HG02763 (cell line): ENCODE data around the gene TNFAIP8L2.
"Not testable (repeated sequence)": the region's sequence is repeated elsewhere in the genome, so short reads cannot be mapped to it uniquely, and the experiment has no call there.

Source experiments
- ATAC-seq: cut with Tn5 transposase; IDR thresholded peaks from one replicate; pipeline ENCODE4 v1.9.1; 2021; ENCODE audit warnings: mild to moderate bottlenecking, moderate library complexity; ENCODE audit not compliant: unreplicated experiment

The TNFAIP8L2 gene

DNA sequence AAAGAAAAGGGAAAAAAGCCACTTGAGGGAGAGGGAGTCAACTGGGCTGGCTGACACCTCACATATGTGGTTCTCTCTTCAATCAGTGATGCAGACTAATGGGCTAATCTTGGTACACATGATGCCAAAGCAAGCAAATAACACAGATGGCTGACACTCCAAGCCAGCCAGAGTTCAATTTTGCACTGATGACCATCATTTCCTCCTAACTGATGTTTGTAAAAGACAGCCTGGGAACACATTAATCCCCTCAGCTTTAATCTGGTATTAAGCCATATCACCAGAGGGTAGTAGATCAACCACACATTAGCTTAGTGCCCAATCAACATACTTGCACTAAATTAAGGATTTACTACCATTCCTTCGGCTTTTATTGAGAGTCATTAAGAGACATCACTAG, 30.8 kb downstream of the TNFAIP8L2 start:
- no peak for ATAC-seq

DNA sequence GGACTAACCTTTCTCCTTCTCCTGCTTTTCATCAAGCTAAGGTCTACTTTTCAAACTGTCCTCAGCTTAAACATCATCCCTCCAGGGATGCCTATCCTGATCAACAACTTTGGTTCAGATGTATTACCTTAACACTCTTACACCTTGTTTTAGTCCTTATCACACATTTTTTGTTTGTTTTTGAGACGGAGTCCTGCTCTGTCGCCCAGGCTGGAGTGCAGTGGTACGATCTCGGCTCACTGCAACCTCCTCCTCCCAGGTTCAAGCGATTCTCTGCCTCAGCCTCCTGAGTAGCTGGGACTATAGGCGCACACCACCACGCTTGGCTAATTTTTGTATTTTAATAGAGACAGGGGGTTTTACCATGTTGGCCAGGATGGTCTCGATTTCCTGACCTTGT, 32.2 kb downstream of the TNFAIP8L2 start:
- not testable (repeated sequence) for ATAC-seq

DNA sequence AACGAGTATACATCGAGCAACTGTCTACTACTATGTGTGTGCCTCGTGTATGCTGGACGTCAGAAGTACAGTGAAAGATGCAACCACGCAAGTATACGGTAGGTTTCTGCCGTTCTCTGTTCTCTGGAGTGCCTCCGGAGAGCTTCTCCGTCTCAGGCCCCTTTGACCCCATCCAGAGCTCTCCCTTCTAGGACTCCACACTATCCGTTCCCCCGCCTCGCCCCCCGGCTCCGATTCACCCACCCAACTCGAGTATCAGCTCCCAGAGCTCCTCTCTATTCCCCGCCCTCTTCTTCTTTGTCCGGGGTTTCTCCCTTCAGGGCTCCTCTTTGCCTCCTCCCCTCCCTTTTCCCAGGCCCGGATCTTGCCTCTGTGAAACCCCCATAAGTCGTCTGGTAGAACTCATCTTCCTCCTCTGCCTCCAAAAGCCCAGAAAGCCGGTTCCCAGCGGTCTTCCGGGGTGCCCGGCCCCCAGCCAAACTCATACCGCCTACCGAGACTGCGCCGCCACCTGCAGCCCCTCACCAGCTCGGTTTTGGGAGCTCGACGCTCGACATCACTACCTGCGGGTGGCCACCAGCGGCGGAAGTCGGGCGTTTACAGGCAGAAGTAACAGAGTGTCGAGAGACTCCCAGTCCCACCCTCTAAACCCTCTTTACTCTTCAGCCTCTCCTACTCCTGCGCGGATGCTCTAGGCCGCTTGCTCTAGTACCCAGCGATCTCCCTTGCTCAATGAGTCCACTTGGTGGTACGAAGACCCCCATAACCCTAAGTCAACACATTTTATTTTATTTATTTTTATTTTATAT, 33.4 kb downstream of the TNFAIP8L2 start, which contains the start of gene VPS72:
Gene VPS72 (minus strand): TSS at position 561 of the 809 bp plus-strand sequence. CDS start 76 bp downstream, at position 485.
- peak; percentile 84 for ATAC-seq

DNA sequence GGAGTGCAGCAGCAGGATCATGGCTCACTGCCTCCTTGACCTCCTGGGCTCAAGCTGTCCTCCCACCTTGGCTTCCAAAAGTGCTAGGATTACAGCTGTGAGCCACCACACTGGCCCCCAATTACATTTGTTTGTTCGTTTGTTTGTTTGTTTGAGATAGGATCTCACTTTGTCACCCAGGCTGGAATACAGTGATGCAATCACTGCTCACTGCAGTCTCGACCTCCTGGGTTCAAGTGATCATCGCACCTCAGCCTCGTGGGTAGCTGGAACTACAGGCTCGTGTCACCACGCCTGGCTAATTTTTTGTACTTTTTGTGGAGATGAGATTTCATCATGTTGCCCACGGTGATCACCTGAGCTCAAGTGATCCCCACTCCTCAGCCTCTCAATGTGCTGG, 35.6 kb downstream of the TNFAIP8L2 start:
- no peak for ATAC-seq

DNA sequence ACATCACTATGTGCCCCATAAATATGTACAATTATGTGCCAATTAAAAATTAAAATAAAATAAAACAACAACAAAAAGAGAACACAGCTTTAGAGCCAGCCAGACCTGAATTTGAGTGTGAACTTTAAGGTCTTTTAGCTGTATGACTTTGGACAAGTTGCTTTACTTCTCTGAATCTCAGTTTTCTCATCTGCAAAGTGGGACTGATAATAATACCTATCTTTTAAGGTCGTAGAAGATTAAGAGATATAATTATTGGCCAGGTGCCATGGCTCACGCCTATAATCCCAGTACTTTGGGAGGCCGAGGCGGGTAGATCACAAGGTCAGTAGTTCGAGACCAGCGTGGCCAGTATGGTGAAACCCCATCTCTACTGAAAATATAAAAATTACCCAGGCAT, 36.9 kb downstream of the TNFAIP8L2 start:
- ATAC-seq: no peak

DNA sequence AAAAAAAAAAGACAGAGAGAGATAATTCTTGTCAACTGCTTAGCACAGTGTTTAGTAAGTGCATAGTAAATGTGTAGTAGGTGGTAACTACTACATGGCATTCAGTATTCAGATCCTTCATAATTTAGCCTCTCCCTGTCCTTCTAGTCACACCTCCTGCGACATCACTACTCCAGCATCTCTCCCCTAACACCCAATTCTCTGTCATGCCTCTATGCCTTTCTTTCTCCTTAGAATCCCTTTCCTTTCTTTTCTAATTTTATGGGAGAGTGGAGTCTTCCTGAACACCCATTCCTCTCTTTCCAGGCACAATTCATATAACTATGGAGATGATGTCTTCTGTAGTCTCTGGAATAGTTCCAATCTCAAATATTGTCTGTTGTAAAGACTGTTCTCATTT, 37.4 kb downstream of the TNFAIP8L2 start:
- ATAC-seq: no peak

DNA sequence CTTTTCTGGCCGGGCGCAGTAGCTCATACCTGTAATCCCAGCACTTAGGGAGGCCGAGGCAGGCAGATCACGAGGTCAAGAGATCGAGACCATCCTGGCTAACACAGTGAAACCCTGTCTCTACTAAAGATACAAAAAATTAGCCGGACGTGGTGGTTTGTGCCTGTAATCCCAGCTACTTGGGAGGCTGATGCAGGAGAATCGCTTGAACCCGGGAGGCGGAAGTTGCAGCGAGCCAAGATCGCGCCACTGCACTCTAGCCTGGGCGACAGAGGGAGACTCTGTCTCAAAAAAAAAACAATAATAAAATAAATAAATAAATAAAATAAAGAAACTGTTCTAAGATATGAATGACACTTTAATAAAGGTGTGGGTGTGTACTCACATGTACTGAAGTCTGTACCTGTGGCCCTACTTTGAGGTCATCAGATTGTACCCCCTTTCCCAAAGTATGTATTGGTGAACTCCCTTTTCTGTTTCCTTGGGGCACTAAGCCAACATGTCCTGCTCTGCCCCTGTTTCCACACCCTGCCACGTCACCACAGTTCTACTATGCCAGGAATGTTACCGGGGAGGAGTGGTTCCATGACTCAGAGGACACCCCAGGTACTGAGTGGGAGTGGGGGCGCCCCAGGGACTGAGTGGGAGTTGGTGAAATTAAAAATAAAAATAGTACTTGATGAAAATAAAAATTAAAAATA, 38.6 kb downstream of the TNFAIP8L2 start:
- not testable (repeated sequence) for ATAC-seq

DNA sequence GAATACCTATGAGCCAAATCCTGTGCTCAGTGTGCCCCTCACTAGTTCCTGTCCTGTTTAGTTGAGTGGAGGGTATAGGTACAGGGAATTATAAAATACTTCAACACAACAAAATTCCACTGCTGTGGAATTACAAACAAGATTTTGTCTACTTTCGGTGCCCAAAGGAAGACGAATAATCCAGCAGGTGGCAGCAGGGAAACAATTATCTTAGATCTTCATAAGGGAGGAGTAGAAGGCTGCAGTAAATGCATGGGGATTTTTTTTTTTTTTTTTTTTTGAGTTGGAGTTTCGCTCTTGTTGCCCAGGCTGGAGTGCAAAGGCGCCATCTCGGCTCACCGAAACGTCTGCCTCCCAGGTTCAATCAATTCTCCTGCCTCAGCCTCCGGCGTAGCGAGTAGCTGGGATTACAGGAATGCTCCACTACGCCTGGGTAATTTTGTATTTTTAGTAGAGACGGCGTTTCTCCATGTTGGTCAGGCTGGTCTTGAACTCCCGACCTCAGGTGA, 39.9 kb downstream of the TNFAIP8L2 start:
- ATAC-seq: no peak

DNA sequence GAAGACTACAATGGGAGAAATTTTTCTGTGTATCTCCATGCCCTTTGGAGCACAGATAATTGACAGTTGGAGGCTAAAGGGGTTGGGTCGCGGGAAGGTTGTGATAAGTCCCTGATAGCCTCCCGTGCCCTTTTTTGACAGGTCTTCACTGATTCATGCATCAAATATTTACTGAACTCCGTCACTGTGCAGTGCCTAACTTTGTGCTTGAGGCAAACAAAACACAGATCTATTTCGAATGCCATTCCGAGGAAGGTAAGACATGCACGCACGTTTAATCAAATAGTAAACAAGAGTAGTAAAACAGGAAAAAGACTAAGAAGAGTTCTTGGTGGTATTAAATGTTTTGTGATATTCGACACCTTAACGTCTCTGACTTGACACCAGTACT, 41.4 kb downstream of the TNFAIP8L2 start:
- no peak for ATAC-seq

DNA sequence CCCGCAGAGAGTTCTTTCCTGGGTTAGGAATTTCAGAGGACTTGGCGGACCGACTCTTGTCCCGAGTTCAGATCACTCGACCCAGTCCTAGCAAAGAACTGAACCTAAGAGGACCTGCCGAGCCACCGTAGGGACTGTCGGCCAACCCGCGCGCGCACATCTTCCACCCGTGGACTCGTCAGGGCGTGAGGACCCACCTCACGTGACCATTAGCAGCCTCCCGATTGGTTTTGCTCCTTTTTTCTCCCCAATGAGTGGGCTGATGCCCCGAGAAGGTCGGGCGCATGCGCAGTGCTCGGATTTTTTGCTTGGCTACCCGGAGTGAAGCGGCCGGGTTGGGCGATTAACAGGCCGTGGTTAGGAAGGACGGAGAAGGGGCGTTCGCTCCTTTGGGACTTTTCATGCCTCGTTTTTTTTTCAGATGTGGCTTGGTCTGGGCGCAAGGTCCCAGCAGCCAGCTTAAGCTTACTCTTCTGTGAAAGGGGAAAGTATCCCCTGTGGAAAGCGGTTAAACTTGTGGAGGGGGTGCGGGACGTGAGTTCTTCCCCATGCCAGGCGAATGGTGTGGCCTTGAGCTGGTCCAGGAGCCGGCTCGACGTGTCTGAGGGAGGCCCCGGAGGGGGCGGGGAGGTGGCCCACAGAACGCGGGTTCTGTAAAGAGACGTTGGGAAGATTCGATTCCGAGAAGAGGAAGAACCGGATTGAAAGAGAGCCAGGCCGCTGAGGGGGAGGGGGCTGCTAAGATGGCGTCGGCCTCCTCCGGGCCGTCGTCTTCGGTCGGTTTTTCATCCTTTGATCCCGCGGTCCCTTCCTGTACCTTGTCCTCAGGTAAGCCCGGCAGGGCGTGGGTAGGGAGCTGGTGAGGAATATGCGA, 42.0 kb downstream of the TNFAIP8L2 start, which contains the start of gene PIP5K1A:
Gene PIP5K1A (plus strand): TSS at position 299 of the 874 bp plus-strand sequence. CDS start 445 bp downstream, at position 744.
- peak; percentile 86 for ATAC-seq

DNA sequence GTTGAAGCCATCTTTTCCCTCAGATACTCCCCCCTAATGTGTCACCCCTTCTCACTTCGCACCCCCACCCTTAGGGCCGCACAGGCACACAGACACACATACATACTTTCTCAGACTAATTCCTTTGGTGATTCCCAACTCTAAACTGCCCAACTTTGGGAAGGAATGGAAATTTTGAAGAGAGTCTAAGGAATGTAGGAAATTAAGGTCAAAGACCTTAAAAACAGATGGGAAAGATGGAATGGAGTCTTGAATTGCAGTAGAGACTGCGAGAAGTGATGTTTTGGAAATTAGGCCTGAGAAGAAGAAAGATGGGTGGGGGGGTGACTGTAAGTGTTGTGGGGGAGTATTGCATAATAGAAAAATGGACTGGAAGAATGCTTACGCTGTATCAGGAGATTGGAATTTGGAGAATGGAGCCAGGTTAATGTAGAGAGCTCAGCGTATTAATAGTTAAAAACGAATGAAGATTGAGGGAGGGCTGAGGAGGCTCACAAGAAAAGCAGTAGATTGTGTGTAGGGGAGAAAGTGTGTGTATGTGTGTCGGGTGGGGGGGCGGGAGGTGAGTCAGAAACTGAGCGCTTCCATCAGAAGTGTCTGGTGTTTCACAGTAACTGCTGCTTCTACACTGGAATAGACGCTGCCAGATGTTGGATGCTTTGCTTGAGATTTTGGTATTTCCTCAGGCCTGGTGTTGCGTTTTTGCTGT, 43.6 kb downstream of the TNFAIP8L2 start:
- no peak for ATAC-seq

DNA sequence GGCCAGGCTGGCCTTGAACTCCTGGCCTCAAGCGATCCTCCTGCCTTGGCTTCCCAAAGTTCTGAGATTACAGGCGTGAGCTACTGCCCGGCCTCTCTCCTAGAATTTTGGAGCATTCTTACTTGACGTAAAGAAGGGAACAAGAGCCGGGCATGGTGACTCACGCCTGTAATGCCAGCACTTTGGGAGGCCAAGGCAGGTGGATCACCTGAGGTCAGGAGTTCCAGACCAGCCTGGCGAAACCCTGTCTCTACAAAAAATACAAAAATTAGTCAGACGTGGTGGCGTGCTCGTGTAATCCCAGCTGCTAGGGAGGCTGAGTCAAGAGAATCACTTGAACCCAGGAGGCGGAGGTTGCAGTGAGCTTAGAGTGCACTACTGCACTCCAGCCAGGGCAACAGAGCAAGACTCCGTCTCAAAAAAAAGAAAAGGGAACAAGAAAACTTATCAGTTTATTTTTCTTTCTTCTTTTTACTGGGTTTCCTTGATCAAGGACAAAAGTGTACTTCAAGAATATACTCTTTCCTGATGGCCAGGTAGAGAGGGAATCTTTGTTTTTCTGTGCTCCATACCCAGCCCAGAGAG, 49.0 kb downstream of the TNFAIP8L2 start:
- ATAC-seq: not testable (repeated sequence)
